HG02970 (cell line): ENCODE measurements around the gene GTF2A1.
A peak's percentile ranks its signal among the peaks of the same experiment; 100 is the strongest.
"Not testable (repeated sequence)": the region's sequence is repeated elsewhere in the genome, so short reads cannot be mapped to it uniquely, and the experiment has no call there.

Experiments used
- ATAC-seq: cut with Tn5 transposase; IDR thresholded peaks from one replicate; pipeline ENCODE4 v1.9.1; 2021; ENCODE audit warnings: mild to moderate bottlenecking, moderate library complexity, moderate number of reproducible peaks; ENCODE audit not compliant: unreplicated experiment, low FRiP score

Gene GTF2A1

DNA sequence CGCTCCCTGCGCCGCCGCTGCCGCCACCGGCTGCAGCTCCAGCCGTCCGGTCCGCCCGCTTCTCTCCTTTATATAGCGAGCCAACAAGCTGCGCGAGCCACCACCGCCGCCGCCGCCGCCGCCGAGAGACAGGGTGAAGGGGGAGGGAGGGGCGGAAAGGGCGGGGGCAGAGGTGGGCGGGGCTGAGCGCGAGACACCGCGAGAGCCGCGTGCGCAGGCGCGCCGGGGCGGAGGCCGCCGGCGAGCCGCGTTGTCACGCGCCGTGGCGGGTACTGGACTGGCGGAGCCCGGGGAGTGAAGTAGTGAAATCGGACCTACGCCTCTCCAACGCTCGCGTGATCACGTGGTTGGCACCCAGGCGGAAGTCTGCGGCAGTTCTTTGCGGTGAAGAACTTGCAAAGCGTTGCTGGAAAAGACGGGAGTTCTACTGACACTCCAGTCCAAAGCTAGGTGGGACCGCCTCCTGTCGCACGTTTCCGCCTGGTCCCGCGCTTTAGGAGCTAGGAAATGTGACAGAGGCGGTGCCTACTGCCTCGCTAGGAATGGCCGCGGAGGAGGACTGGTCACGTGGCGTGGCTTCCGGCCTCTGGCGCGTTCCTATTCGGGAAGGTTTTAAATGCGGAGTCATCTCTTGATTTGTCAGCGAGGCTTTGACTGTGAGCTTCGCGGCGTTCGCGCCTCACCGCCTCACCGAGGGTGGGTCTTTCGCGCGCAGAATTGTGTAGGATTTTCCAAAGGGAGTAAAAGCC lies at the start of gene GTF2A1:
GTF2A1 (minus strand) TSS at position 130 of the 749 bp plus-strand sequence. CDS start 441 bp downstream, outside the sequence.
- ATAC-seq, result peak; percentile 80

DNA sequence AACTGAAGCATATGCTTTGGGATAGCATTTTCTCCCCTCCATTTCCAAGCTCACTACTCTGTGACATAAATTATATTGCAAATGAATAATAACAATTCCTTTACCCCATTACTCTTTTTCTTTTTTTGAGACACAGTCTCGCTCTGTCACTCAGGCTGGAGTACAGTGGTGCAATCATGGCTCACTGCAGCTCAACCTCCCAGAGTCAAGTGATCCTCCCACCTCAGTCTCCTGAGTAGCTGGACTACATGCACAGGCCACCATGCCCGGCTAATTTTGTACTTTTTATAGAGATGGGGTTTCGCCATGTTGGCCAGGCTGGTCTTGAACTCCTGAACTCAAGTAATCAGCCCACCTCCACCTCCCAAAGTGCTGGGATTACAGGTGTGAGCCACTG lies 49.2 kb upstream of the GTF2A1 start:
- ATAC-seq, result no peak

DNA sequence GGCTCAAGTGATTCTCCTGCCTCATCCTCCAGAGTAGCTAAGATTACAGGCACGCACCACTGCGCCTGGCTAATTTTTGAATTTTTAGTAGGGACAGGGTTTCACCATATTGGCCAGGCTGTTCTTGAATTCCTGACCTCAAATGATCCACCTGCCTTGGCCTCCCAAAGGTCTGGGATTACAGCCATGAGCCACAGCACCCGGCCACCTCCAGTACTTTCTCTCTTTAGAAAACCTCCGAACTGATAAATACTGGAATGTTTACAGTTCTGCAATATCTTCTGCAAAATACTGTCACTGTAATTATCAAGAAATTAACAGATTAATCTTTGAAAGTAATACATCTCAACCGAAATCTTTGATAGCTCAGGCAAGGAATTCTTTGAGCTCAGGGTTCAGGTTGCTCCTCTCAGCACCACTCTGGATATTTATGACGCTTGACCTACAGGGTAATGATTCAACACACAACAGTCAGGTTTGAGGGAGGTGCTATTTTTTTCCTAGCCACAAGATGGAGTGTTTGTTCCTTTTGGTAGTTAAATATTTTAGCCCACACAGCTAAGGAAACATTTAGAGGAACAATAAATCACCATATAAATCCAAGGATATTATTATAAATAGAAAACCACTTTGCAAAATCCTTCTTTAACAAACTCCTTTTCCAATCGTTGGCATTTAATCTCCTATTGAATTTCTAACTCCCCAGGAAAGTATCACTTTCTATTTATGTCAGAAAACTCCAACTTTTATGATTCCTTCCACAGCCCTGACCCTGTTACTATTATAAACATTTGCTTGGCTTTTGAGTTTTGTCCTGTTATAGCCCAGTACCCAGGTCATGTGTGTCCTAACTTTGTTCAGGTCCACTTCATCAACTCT lies 48.6 kb upstream of the GTF2A1 start:
- peak; percentile 54 for ATAC-seq

DNA sequence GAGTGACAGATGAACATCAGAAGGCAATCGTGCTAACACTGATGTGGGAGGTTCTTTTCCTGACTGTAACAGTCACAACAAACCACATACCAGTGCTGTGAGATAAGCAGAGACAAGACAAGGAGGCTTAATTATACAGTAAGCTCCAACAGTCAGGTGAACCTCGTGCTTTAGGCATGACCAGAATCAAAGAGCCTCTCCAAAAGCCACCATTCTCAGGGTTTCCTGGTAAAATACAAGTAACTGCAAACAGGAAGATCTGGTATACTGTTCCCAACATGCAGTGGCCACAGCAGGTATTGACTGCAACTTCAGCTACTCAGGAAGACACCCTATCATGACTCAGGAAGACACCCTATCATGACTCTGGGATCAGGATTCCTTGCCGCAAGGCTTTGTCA lies 47.3 kb upstream of the GTF2A1 start:
- ATAC-seq, result no peak

DNA sequence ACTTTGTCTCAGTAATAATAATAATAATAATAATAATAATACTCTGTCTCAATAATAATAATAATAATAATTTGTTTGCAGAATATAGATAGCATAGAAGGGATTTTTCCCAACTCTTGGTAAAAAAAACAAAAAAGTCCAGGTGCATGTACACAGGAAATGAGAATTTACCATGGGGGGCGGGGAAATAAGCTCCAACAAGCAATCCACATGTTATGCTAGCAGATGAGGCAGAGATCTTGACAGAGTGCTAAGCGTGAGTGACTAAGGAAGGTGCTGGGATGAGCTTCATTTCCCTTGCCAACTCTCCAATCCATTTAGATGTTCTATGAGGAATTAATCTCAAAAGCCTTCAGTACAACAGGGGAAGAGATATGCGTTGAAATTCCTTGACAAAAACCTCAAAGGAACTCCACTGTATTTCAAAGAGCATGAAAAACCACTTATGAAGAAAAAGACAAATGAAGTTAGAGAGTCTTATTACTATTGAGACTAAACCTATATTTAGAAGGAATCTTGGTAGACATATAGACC lies 44.9 kb upstream of the GTF2A1 start:
- no peak for ATAC-seq

DNA sequence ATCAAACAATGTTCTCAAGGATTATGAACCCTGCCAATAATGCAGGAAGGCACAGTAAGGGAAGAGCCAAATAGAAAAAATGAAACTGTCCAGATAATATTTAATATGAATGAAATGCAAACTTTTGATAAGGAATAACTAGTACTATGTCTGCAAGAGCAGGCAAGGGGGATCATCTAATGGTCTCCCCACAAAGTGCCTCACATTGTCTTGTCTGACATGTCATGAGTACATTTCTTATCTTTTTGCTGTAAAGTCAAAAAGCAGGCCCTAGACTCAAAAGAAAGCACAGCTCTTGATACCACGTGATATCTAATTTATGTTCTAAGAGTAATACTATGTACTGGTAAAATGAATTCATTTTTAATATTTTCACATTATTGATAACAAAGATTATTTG lies 43.9 kb upstream of the GTF2A1 start:
- ATAC-seq, result no peak

DNA sequence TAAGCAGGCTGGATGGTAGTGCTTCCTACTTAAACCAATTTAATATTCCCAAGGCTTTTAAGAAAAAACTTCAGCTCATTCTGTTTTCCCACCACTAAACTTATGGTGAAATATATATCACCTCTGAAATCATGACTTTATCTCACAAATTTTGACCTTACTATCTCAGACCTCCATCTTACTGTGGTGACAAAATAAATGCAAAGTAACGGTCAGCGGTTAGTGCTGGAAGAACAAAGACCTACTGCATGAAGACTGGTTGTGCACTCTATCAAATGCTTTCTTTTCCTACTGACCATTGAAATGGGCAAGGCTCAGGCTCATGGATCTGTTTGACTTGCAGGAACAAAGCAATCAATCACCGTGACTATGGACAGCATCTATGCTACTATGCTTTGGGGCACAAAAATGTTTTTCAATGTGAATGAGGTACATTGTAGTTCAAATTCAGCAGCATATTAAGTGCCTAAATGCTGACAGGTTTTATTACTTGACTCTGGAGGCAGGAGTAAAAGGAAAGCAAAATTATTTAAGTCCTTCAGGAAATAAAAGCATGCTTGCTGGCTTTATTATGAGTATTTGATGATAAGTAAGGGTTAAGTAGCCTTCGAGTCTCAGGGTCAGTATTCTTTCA lies 43.1 kb upstream of the GTF2A1 start:
- ATAC-seq, result no peak

DNA sequence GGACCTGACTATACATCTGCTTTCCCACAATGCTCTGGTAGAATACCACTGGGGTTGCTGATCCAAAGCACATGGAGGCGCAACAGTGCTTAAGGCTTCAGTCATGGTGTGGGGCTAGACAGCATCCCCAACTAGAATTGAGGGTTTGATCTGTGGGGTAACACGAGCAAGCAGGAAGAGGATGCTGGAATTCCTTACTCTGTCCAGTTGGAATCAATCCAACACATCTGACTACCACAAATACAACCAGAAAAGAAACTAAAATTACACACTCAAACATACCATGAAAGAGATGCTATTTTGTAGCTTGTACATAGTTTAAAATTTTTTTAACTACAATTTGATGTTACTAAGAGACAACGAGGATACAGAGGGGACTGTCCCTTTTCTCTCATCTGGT lies 40.4 kb upstream of the GTF2A1 start:
- ATAC-seq, result no peak

DNA sequence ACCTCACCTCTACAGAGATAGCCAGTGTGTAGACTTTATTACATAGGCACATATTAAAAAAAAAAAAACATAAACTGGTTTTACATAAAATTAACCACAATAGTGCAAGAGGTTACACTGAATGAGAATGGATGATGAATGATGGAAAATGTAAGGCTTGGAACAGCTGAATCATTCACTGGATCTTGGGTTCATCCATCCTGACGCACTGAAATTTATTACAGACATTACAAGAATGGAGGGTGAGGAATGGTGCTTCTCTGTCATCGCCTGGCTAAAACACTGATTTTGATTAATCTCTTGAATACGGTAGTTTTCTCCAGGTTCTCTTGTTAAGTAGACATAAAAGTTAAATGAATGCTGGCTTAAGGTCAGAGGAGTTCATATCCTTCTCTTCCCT lies 40.0 kb upstream of the GTF2A1 start:
- no peak for ATAC-seq

DNA sequence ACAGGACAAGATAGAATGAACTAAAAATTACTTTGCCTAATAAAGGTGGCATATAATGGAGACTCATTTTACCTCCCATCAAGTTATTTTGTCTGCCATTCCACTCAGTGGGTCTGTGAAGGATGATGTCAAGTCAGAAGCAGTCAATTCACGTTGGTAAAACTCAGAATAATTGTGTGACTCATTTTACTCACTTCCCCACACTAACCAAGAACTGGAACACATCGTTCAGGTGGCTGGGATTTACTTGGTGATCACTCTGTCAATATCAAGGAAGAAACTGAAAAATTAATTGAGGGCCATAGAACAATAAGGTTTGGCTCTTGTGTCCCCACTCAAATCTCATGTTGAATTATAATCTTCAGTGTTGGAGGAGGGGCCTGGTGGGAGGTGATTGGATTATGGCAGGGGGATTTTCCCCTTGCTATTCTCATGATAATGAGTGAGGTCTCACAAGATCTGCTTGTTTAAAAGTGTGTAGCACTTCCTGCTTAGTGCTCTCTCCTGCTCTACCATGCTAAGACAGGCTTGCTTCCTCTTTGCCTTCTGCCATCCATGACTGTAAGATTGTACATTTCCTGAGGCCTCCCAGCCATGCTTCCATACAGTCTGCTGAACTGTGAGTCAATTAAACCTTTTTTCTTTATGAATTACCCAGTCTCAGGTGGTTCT lies 35.7 kb upstream of the GTF2A1 start:
- no peak for ATAC-seq

DNA sequence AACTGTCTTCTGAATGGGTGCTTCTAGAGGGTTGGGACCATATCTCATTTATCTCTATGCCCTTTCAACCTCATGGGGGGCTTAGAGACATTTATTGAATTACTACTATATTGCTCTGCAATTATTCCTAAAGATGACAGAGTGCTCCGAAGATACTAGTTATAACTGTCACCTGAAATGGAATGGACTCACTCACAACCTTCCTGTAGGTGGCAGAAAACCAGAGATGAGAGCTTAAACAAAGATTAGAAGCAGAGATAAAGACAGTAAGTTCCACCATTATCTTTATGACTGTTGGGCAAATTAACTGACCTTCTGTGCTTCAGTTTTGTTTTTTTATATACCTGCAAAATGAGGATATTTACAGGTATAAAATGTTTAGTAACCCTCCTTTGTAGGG lies 31.5 kb upstream of the GTF2A1 start:
- no peak for ATAC-seq

DNA sequence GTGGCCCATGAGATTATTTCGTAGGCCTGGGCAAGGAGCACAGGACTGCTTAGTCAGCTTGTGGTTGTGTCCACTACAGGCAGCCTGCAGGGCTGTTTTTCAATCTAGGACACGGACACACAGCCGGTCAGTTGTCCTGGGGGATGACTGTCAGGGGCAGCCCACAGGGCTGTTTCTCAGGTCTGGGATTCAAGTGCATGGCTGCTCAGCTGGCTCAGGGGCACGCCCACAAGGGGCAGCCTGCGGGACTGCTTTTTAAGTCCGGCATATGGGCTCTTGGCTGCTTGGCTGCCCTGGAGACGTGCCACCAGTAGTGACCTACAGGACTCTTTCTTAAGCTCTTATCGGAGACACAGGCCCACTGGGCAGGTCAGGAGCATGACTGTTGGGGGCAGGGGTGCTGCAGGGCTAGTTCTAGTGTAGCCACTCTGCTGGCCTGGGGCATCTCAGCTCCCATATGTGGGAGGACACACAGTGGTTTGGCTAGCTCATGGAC lies 26.6 kb upstream of the GTF2A1 start:
- ATAC-seq, result no peak

DNA sequence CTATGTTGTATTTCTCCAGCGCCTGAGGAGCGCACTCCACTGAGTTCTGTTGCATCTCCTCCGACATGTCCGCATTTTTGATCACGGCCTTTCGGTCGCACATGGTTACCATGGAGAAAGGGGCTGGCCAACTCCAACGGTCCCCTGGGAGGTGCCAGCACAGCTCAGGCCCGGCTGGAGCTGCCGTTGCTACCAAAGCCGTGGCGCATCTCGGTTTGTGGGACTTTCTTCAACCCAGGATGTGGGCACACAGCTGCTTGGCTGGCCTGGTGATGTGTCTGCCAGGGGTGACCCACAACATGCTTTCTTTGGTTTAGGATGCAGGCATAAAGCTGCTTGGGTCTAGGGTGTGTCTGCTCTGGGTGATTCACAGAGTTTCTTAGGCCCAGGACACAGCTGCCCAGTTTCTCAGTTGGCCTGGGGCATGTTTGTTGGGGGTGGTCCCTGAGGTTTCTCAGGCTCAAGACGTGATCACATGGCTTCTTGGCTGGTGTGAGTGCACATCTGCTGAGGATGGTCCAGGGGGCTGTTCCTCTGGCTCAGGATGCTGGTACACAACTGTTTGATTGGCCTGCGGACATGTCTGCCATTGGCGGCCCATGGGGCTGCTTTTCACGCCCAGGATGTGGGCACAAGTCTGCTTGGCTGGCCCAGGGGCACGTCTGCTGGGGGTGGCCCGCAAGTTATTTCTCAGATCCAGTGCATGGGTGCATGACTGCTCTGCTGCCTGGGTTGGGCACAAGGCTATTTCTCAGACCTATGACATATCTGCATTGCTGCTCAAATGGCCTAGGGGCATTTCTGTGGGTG lies 25.9 kb upstream of the GTF2A1 start:
- no peak for ATAC-seq

DNA sequence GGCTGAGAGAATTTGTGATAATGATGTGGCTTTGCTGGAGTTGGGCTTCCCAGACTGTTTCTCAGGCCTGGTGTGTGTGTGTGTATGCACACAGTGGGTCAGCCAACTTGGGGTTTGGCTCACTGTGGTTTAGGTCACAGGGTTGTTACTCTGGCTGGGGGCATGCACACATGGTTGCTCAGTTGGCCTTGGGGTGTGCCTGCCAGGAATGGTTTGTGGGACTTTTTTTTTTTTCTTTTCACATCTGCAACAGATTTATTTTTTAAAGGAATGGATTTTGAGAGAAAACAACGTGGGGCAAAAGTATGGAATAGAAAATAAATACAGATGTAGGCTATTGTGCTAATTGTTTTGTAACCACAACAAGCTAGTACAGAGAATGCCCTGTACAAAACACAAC lies 25.0 kb upstream of the GTF2A1 start:
- ATAC-seq, result no peak

DNA sequence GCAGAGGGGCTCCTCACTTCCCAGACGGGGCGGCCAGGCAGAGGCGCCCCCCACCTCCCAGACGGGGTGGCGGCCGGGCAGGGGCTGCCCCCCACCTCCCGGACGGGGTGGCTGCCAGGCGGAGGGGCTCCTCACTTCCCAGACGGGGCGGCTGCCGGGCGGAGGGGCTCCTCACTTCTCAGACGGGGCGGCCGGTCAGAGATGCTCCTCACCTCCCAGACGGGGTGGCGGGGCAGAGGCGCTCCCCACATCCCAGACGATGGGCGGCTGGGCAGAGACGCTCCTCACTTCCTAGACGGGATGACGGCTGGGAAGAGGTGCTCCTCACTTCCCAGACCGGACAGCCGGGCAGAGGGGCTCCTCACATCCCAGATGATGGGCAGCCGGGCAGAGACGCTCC lies 23.7 kb upstream of the GTF2A1 start:
- not testable (repeated sequence) for ATAC-seq

DNA sequence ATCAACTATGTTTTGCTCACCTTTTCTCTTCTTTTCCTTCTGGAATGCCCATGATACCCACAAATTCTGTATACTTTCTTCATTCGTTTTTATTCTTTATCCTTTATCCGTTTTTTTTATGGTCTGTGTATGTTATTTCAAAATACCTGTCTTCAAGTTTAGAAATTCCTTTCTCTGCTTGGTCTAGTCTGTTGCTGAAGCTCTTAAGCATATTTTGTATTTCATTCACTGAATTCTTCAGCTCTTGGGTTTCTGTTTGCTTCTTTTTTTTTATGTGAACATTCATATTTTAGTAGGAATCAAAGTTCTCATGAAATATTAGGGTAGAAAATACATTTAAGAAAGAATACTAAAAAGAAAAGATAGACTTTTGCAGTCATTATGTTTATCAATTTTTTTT lies 22.7 kb upstream of the GTF2A1 start:
- ATAC-seq, result no peak

DNA sequence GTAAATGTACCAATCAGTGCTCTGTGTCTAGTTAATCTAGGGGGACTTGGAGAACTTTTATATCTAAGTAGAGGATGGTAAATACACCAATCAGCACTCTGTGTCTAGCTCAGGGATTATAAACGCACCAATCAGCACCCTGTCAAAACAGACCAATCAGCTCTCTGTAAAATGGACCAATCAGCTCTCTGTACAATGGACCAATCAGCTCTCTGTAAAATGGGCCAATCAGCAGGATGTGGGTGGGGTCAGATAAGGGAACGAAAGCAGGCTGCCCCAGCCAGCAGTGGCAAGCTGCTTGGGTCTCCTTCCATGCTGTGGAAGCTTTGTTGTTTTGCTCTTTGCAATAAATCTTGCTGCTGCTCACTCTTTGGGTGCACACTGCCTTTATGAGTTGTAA lies 16.1 kb upstream of the GTF2A1 start:
- ATAC-seq, result not testable (repeated sequence)

DNA sequence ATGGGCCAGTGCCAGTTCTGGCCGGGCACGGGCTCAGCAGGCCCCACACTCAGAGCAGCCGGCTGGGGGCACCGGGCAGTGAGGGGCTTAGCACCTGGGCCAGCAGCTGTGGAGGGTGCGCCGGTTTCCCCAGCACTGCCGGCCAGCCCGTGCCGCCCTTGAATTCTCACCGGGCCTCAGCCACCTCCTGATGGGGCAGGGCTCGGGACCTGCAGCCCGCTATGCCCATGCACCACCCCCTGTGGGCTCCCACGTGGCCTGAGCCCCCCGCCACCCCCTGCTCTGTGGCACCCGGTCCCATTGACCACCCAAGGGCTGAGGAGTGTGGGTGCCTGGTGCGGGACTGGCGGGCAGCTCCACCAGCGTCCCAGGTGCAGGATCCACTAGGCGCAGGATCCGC lies 15.4 kb upstream of the GTF2A1 start:
- no peak for ATAC-seq

DNA sequence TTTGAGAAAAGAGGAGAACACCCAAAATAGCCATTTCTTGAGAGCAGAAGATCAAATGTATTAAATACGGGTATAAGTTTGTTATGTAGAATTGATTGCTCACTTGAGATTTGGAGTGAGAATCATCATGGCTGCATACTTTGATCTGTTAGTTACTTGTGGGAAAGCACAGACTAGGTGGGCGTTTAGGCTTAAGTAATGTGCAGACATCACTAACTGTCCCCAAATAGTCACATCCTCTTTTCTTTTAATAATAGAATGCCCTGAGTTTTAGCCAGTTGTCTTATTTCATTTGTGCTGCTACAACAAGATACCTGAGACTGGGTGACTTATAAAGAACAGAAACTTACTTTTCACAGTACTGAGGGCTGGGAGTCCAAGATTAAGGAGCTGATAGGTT lies 14.3 kb upstream of the GTF2A1 start:
- no peak for ATAC-seq

DNA sequence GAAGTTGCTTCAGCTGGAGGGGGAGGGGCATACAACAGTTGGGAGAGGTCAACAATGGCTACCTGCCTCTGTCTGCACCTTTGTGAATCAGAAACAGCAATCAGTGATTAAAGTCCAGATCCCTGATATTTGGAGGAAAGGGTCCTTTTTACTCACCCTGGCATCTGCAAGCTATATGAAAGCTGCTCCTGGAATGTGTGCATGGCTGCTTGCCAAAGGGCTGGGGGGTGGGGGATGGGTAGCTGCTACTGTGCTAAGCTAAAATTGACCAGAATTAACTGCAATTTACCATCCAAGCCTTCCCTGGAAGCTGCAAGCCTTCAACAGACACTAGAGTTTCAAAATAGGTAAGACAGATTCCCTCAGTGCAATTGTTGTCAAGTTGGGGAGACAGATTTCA lies 13.5 kb upstream of the GTF2A1 start:
- ATAC-seq, result no peak
